HAP-1 (cell line): ENCODE data around the gene PSMA5.

Experiments used
- DNase-seq, 2 experiments: peaks; one replicate each; pipeline ENCODE4 v3.0.0-alpha.2; 2016 to 2020; ENCODE audit warnings: low spot score in 2 of 2
- H3K27me3 ChIP-seq: fragments of 250-450 bp; sonication (Bioruptor Pico); 2 replicates; pipeline ENCODE4 v1.5.1; 2020; ENCODE audit warnings: low read depth, mild to moderate bottlenecking, moderate library complexity
- H3K36me3 ChIP-seq: fragments of 250-450 bp; sonication (Bioruptor Pico); replicated peaks from 2 replicates; pipeline ENCODE4 v1.5.1; 2020; ENCODE audit warnings: mild to moderate bottlenecking
- H3K4me1 ChIP-seq: fragments of 250-450 bp; sonication (Bioruptor Pico); 2 replicates; pipeline ENCODE4 v1.5.1; 2020; ENCODE audit warnings: mild to moderate bottlenecking
- H3K4me3 ChIP-seq: fragments of 250-450 bp; sonication (Bioruptor Pico); 2 replicates; pipeline ENCODE4 v1.5.1; 2020; ENCODE audit warnings: mild to moderate bottlenecking, moderate library complexity
- H3K9me3 ChIP-seq: fragments of 250-450 bp; sonication (Bioruptor Pico); 2 replicates; pipeline ENCODE4 v1.5.1; 2020; ENCODE audit warnings: mild to moderate bottlenecking, moderate library complexity
- in situ Hi-C: fragments of 300-500 bp; cut with MboI; formaldehyde crosslinking; loops from 3 replicates; pipeline ENCODE4 v1.14.3; 2020; ENCODE audit warnings: low sequenced_read_pairs, inconsistent platforms, mixed read lengths

Gene PSMA5

DNA sequence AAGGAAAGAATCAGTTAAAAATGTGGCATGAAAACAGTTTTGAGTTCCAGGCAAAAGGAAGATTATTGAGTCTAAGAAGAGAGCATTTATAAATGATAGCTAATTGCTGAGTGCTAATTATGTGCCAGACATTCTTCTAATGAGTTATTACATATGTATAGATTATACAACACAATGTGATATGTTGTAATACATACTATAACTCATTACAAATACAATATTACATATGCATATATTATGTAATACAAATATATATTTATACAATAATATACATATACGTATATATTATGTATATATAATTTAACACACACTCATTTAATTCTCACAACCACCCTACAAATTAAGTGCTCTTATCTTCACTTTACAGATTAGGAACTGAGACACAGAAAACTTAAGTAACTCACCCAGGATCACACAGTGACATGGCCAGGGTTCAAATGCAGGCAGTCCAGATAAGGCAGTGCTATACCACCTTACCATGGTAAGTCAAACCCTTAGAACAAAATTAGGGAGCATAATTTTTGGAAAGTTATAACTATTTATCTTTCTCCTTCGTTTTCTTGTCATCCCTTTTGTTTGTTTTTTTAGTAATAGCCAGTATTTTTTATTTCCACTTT lies 32.5 kb downstream of the PSMA5 start:
- Histone ChIP-seq H3K36me3 (no peaks in the 10 kb centered on the region), H3K9me3 (no peaks in the 10 kb centered on the region), H3K27me3 (no peaks in the 10 kb centered on the region), H3K4me3 (no peak overlapping the region), H3K4me1 (peaks cover 29% of the 10 kb centered on the region)
- in situ Hi-C loops = no loop called here
- no peak for DNase-seq

DNA sequence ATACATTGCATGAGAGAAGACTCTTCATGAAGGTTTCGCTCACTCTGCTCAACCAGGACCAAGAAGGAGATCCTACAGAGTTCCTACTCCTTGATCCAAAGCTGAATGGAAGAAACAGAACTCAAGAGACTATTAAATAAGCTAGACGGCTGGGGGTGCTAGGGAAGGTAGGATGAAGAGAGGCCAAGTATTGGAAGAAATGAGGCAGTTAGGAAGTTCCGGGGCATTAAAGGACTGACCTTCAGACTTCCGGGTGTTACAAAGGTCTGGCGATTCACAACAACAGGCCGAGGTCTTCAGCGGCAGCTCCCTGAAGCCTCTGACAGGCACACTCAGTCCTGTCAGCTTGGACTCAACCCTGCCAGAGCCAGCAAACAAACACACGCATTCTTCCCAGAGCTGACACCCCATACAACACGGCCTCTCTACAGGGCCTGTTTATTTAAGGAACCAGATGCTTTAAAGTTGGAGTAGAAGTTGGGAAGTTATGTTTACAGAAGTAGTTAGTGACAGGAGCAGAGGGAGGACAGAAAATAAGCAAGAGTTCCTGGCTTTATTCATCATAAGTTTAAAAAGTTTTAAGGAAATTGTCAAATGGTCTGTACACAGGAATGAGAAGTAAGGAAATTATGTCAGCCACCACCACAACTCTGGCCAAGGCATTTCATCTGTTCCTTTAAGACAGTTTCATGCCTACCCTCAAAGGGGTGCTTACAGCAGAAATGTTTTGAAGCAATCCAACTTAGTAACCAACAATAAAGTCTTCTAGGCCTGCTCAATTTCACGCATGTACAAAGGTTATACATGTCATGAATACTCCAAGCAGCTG lies 33.2 kb downstream of the PSMA5 start:
- in situ Hi-C loops = no loop called here
- no peaks in the 10 kb centered on the region for H3K27me3 ChIP-seq
- DNase-seq = peak in 1 of 2 experiments; percentile 54
- peaks cover 23% of the 10 kb centered on the region for H3K4me1 ChIP-seq
- no peaks in the 10 kb centered on the region for H3K9me3 ChIP-seq
- H3K36me3 ChIP-seq = no peaks in the 10 kb centered on the region
- no peak overlapping the region for H3K4me3 ChIP-seq

DNA sequence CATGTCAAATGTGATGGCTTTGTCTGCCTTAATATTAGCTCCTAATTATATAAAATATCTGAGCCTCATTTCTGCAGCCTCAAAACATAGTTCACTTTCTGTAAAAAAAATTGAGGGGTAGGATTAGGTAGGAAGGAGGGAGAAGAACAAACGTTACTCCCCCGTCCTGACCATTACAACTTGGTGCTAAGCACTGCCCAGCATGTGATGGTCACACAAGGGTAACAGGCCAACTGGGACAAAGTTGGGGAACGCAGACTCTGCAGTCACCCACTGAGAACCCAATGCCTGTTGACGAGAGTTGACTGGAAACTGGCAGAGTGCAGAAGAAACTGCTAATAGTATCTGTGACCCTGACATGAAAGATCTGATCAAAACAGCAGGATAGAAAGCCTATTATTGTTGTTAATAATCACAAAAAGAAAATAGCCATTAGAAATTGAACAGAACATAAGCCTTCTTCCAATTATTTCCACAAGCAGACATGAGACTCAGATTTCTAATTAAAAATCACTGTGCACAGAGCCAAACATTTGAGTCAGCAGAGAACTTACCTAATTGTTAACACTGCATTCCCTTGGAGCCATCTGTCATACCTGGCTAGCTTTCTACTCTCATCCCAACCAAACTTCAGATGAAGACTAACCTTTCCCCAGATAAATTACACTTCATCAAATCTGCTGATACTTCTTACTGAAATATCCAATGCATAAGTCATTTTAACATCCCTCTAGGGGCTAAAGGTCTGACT lies 34.0 kb downstream of the PSMA5 start:
- Histone ChIP-seq H3K4me3 (no peak overlapping the region), H3K4me1 (peaks cover 23% of the 10 kb centered on the region), H3K36me3 (no peaks in the 10 kb centered on the region), H3K9me3 (no peaks in the 10 kb centered on the region), H3K27me3 (no peaks in the 10 kb centered on the region)
- DNase-seq = no peak
- in situ Hi-C loops = no loop called here

DNA sequence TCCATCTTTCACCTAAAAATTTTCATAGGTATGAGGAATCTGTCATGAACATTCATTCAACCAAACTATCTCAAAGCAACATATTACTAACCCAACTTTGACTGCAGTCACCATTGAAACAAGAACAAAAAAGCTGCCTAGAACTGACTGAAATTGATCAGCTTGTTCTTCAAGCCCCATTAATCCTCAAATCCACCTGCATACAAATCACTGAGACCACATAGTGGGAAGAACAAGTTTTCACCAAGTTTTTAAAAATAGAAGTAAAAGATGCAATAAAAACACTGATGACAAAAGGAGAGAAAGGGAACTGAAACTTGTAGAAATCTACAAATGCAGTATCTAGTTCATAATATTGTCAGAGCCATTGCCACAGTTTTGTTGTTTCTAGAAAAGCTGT lies 34.6 kb downstream of the PSMA5 start:
- H3K36me3 ChIP-seq = no peaks in the 10 kb centered on the region
- no peaks in the 10 kb centered on the region for H3K27me3 ChIP-seq
- peaks cover 22% of the 10 kb centered on the region for H3K4me1 ChIP-seq
- in situ Hi-C loops = no loop called here
- H3K4me3 ChIP-seq = no peak overlapping the region
- DNase-seq = no peak
- H3K9me3 ChIP-seq = no peaks in the 10 kb centered on the region

DNA sequence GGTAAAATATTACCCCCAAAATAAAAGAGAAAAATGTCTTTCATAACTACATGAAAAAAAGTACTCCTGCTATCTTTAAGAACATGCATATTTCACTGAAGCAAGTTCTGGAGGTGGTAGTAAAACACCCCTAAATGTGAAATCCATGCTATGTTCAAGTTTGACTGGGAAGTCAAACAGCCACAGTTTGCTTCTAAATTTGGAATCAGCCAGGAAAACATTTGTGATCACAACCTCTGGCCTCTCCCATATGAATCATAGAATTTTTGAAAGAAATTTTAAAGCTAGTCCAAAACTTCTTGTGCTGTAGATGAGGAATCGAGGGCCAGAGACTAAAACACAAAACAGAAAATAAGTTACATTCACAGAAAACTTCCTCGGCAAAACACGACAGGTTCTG lies 35.1 kb downstream of the PSMA5 start:
- Histone ChIP-seq H3K4me1 (peaks cover 18% of the 10 kb centered on the region), H3K4me3 (no peak overlapping the region)

DNA sequence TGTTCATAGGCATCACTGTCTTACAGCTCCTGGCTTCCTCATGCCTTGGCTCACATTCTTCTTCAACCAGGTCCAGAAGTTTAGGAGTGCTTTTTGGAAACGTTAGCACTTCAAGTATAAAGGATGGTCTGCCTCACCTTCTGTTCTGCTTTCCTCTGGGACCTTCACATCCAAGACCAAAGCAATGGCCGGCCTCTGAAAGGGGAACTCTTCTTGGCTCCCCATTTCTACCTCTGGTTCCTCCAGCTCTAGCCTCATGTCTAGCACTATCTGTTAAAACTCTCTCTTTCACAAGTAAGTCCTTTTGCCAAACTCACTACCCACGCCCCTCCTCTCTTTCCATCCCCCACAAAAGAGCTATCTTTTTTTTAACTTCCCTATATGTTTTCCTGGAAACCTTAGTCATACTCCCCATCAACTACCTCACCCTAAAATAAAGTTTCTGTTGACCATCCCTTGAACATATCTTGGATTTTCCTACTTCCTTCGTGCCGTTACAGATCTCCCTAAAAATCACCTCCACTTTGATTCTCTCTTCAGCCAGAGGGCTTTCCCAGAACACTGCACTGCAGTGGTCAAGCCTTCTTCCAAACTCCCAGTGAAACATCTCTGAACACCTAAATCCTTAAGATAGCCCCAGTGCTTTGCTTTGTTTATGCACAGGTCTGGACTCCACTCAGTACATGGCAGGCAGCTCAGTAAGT lies 36.5 kb downstream of the PSMA5 start:
- Histone ChIP-seq H3K4me3 (no peak overlapping the region), H3K4me1 (peaks cover 15% of the 10 kb centered on the region), H3K27me3 (no peaks in the 10 kb centered on the region), H3K36me3 (no peaks in the 10 kb centered on the region), H3K9me3 (no peaks in the 10 kb centered on the region)
- DNase-seq = no peak
- in situ Hi-C loops = no loop called here

More for the DNA sequence above, 35.1 kb downstream of the PSMA5 start:
- no peak for DNase-seq
- Histone ChIP-seq H3K9me3 (no peaks in the 10 kb centered on the region), H3K27me3 (no peaks in the 10 kb centered on the region), H3K36me3 (no peaks in the 10 kb centered on the region)
- in situ Hi-C loops = no loop called here

DNA sequence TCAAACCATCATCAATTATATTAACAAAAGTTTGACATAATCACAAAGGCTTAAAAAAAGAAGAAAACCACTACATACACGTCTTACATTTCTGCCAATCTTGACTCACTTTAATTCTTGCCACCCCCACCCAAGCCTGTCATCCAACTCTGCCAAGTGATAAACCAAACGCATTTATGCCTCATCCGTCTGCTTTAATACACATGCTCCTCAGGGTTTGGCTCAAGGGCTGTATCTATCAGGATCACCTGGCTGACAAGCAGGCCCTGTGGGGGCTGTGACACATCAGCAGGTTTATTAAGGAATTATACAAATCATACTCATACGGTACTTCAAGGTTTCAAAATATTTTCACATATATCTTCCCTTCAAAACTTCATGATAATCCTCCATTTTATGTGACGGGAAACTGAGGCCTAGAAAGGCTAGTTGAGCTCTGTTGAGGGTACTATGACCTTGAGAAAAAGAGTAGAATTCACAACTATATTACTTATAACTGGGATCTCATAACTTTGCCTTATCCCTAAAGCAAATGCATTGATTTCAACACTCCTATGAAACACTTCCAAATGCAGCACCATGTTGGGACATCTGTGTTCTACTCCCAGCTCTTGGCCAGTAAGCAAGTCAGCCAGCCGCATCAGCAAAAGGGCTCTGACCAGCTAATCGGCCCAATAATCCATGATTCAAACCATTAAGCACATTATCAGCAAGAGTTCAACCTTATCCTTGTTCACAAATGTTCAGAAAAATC lies 37.2 kb downstream of the PSMA5 start:
- Histone ChIP-seq H3K36me3 (no peaks in the 10 kb centered on the region), H3K4me3 (no peak overlapping the region), H3K27me3 (no peaks in the 10 kb centered on the region), H3K9me3 (no peaks in the 10 kb centered on the region), H3K4me1 (peaks cover 15% of the 10 kb centered on the region)
- no peak for DNase-seq
- in situ Hi-C loops = no loop called here

DNA sequence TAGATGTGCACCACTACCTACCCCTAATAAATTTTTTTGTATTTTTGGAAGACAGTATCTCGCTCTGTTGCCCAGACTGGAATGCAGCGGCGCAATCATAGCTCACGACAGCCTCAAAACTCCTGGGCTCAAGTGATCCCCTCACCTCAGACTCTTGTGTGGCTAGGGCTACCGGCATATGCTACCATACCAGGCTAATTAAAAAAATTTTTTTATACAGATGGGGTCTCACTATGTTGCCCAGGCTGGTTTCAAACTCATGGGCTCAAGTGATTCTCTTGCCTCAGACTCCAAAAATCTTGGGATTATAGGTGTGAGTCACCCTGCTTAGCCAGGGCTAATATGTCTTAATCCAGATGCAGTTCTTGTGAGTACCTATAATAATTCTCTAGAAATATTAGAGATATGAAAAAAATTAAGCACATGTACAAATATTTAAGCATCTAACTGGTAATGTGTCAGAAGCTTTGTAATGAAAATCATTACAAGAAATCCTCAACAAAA lies 38.0 kb downstream of the PSMA5 start:
- H3K36me3 ChIP-seq = no peaks in the 10 kb centered on the region
- no peaks in the 10 kb centered on the region for H3K9me3 ChIP-seq
- DNase-seq = no peak
- no peak overlapping the region for H3K4me3 ChIP-seq
- H3K4me1 ChIP-seq = peaks cover 16% of the 10 kb centered on the region
- H3K27me3 ChIP-seq = no peaks in the 10 kb centered on the region
- in situ Hi-C loops = no loop called here

DNA sequence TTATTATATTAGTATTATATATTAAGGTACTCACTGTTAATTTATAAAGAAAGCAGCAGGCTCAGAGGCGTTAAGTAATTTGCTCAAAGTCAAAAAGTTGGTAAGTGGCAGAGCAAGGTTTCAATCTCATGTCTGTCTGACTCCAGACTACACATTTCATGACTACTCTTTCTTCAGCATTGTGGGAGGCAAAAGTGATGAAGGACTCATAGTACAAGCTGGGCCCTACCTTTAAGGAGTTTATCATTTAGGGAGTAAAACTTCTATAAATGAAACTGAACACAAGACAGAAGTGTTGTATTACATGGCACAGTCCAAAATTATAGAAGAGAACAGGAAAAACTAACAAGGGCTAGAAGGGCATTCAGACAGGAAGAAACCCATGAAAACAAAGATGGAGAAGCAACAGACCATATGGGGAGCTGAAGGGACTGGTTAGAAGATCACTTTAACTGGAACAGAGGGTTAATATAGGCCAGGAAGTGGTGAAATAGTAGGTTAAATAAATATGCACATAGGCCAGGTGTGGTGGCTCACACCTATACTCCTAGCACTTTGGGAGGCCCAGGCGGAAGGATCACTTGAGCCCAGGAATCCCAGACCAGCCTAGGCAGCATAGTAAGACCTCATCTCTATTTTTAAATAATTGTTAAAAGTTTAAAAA lies 40.1 kb downstream of the PSMA5 start:
- no peak overlapping the region for H3K4me3 ChIP-seq
- H3K9me3 ChIP-seq = no peaks in the 10 kb centered on the region
- in situ Hi-C loops = no loop called here
- peaks cover 12% of the 10 kb centered on the region for H3K4me1 ChIP-seq
- H3K36me3 ChIP-seq = no peaks in the 10 kb centered on the region
- H3K27me3 ChIP-seq = no peaks in the 10 kb centered on the region
- DNase-seq = no peak

DNA sequence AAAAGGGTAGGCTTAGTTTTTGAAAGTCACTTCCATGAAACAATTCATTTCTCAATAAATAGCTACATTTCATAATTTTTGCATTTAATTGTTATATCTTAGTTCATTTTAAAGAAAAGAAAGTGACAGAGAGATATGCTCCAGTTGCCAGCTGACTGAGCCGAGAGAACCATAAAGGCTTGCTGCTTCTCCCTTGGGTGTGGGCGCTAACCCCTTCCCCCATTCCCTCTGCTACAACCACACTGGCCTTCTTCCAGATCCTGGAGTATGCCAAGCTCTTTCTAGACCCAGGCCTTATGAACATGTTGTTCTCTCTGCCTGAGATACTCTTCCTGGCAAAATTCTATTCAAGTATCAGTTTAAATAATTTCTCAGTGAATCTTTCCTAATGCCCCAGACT lies 40.8 kb downstream of the PSMA5 start:
- H3K4me3 ChIP-seq = no peak overlapping the region
- H3K4me1 ChIP-seq = peaks cover 12% of the 10 kb centered on the region
- no peaks in the 10 kb centered on the region for H3K36me3 ChIP-seq
- in situ Hi-C loops = no loop called here
- no peaks in the 10 kb centered on the region for H3K9me3 ChIP-seq
- no peak for DNase-seq
- H3K27me3 ChIP-seq = no peaks in the 10 kb centered on the region

DNA sequence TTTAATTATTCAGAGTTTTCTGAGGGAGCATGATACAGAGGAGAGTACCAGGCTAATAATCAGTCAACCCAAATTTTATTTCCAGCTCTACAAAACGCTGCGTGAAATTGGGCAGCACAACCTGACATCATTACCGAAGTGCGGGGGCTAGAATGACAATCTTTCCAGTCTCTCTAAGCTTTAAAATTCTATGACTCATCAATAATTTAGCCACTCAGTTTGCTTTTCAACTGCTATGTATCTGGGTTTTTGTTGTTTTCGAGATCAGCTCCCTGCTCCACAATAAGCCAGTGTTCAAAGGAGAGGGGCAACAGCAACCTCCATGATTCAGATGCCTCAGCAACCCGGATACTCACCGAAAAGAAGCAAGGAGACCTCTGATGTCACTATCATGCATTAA lies 42.4 kb downstream of the PSMA5 start:
- DNase-seq = no peak
- in situ Hi-C loops = no loop called here

DNA sequence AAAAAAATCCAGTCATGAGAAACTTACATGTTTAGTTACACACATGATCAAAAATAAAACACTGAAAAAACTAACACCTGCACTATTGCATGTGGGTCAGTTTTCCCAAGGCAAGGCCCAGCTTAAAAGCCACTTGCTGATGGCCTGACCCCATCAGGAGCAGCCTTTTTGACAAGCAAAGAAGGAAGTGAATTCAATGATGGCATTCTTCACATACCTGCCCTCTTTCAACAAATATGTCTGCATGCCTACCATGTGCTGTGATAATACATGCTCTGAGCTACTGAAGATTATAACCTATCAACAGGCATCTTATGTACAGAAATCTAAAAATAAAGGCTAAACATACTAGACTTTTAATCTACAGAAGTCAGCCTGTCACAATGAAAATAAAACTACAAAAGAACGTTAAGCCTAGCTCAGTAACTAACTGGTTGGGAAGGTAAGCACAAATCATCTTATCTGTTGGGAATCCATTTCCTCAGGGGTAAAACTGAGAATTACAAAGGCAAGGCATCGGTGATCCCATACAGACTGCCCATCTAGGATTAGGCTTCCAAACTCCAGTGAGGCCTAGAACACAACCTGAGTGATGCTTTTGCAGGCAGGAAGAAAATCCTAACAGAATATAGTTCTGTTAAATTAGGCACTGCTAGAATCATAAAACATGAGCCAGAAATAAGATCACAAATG lies 43.0 kb downstream of the PSMA5 start:
- no peak for DNase-seq
- Histone ChIP-seq H3K36me3 (no peaks in the 10 kb centered on the region), H3K4me1 (peaks cover 14% of the 10 kb centered on the region), H3K27me3 (no peaks in the 10 kb centered on the region), H3K9me3 (no peaks in the 10 kb centered on the region), H3K4me3 (no peak overlapping the region)
- in situ Hi-C loops = no loop called here

More for the DNA sequence above, 42.4 kb downstream of the PSMA5 start:
- no peaks in the 10 kb centered on the region for H3K27me3 ChIP-seq
- peaks cover 14% of the 10 kb centered on the region for H3K4me1 ChIP-seq
- H3K36me3 ChIP-seq = no peaks in the 10 kb centered on the region
- no peak overlapping the region for H3K4me3 ChIP-seq
- H3K9me3 ChIP-seq = no peaks in the 10 kb centered on the region
